T-helper 17 cell (primary cell): ENCODE results near the gene PXYLP1. TPM values are rescaled to one million over a fixed set of nuclear protein-coding genes. Genes with fewer than 3 reads are reported as not detected.
A peak's percentile ranks its signal among the peaks of the same experiment; 100 is the strongest.
"Not testable (repeated sequence)": the region's sequence is repeated elsewhere in the genome, so short reads cannot be mapped to it uniquely, and the experiment has no call there.

Experiments used
- ATAC-seq: fragments of 150-1000 bp; cut with Tn5 transposase; 2 replicates; pipeline ENCODE4 v1.10.0; 2021; ENCODE audit warnings: mild to moderate bottlenecking, moderate library complexity
- DNase-seq, 3 donors: peaks; one replicate each; pipeline versions ENCODE4 v3.0.0 to v3.0.0-alpha.2; 2020 to 2021
- H3K9me3 ChIP-seq: one replicate; pipeline ENCODE4 v1.7.0; 2013; ENCODE audit warnings: low read length, mild to moderate bottlenecking; ENCODE audit not compliant: control insufficient read depth, poor library complexity, severe bottlenecking
- H3K27ac Mint-ChIP-seq: one replicate; pipeline ENCODE4 v1.8.0; 2022; ENCODE audit warnings: mild to moderate bottlenecking, moderate library complexity, mixed read lengths
- H3K27me3 Mint-ChIP-seq: one replicate; pipeline ENCODE4 v1.8.0; 2022; ENCODE audit warnings: mixed read lengths
- H3K36me3 Mint-ChIP-seq: one replicate; pipeline ENCODE4 v1.8.0; 2022; ENCODE audit warnings: low read depth, mixed read lengths
- H3K4me1 Mint-ChIP-seq: one replicate; pipeline ENCODE4 v1.8.0; 2022; ENCODE audit warnings: mild to moderate bottlenecking, mixed read lengths
- H3K4me3 Mint-ChIP-seq: one replicate; pipeline ENCODE4 v1.8.0; 2022; ENCODE audit warnings: mild to moderate bottlenecking, moderate library complexity, mixed read lengths
- total RNA-seq, 4 donors: library from RNA in 2 of 4; stranded (reverse) in 2 of 4; gene quantifications; one replicate each; pipeline ENCODE4 v1.2.3 and lab custom pipeline; 2022 to 2026

PXYLP1 gene, protein sequence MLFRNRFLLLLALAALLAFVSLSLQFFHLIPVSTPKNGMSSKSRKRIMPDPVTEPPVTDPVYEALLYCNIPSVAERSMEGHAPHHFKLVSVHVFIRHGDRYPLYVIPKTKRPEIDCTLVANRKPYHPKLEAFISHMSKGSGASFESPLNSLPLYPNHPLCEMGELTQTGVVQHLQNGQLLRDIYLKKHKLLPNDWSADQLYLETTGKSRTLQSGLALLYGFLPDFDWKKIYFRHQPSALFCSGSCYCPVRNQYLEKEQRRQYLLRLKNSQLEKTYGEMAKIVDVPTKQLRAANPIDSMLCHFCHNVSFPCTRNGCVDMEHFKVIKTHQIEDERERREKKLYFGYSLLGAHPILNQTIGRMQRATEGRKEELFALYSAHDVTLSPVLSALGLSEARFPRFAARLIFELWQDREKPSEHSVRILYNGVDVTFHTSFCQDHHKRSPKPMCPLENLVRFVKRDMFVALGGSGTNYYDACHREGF
- total RNA-seq (1 to 10 TPM; 6.1 to 9.0 TPM), total RNA-seq (lab: John Stamatoyannopoulos, UW) (8.6 to 9.0 reads per million in 2 donors)

DNA sequence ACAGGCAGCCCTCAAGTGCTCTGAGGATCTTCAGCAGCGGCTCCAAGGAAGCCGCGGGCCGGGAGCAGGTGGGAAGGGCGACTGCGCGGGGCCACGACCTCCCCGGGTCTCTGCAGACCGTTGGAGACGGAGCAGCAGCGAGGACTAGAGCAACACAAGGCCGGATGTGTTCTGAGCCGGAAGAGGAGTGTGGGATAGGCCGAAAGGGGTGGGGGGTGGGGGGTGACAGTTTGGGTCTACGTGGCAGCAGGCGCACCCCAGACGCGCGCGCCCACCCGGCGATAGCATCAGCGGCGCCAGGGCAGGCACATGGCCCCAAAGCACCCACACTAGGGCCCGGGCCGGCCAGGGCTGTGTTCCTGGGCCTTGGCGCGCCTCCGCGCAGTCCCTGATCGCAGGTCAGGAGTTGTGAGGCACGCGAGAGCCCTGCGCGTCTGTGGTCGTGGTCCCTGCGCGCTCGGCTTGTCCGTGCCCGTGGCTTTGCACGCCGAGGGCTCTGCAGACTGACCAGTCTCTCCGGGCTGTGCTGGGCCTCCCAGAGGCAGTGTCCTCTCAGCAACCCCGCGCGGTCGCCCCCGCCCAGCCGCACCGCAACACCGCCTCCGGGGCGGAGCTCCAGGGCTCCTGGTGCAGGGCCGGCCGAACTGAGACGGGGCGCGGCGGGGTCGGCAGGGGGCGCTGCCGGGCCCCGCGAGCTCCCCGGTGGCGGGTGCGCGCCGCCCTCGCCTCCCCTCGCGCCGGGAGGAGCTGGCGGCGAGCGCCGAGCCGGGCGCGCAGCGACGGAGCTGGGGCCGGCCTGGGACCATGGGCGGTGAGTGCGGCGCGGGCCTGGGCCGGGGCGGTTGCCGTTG is at the start of gene PXYLP1:
TSS of gene PXYLP1 (plus strand) at position 725 of the 851 bp plus-strand sequence. CDS start 28,351 bp downstream, outside the sequence.
- H3K9me3 ChIP-seq, result no peaks in the 10 kb centered on the region
- H3K4me3 Mint-ChIP-seq, result peak within 1 kb of the TSS; percentile 98
- peak within 1 kb of the TSS; percentile 90 for H3K27ac Mint-ChIP-seq
- H3K27me3 Mint-ChIP-seq, result no peaks in the 10 kb centered on the region
- DNase-seq (peak; percentile 84 to 89 (median 88)), ATAC-seq (peak; percentile 97)
- H3K36me3 Mint-ChIP-seq, result peaks cover 4% of the 10 kb centered on the region
- peaks cover 26% of the 10 kb centered on the region for H3K4me1 Mint-ChIP-seq

DNA sequence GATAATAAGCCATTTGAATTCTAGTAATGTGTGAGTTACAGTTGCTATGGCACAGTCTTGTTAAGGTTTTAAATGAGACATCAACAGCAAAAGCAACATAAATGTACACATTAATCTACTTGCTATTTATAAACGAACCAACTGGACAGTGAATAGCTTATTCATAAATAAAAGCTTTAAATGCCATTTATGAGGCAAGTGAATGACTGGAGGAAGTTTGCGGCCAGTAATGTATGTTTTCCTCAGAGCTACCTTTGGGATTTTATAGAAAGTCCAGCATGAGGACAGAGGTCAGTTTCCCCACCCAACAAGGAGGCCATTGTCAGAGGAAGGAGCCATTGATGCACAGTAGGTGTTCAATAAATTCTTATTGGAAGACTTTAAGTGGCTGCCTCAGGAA is 48.0 kb upstream of the PXYLP1 start:
- no peaks in the 10 kb centered on the region for H3K4me1 Mint-ChIP-seq
- no peak overlapping the region for H3K4me3 Mint-ChIP-seq
- ATAC-seq (no peak), DNase-seq (no peak)
- peaks cover 4% of the 10 kb centered on the region for H3K36me3 Mint-ChIP-seq
- H3K9me3 ChIP-seq, result no peaks in the 10 kb centered on the region
- no peak overlapping the region for H3K27ac Mint-ChIP-seq
- H3K27me3 Mint-ChIP-seq, result peaks cover 21% of the 10 kb centered on the region

DNA sequence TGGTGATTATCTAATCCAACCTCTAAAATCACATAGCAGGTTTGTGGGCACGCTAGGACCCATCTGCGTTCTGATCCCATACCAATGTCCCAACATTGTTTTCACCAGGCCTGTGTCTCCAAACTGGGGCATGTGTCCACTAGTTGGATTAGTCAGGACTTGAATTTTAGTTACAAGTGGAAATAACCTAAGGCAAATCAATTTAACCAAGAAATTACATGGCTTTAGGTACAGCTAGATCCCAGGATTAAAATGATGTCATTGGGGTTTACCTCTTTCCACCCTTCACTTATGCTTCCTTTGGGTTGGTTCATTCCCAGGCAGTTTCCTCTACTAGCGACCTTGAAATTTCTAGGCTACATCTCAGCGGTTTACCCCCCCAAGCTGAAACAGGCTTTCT is 47.2 kb upstream of the PXYLP1 start:
- DNase-seq (no peak), ATAC-seq (no peak)
- H3K9me3 ChIP-seq, result no peaks in the 10 kb centered on the region
- no peaks in the 10 kb centered on the region for H3K4me1 Mint-ChIP-seq
- no peak overlapping the region for H3K27ac Mint-ChIP-seq
- H3K4me3 Mint-ChIP-seq, result no peak overlapping the region
- peaks cover 4% of the 10 kb centered on the region for H3K36me3 Mint-ChIP-seq
- H3K27me3 Mint-ChIP-seq, result peaks cover 21% of the 10 kb centered on the region

DNA sequence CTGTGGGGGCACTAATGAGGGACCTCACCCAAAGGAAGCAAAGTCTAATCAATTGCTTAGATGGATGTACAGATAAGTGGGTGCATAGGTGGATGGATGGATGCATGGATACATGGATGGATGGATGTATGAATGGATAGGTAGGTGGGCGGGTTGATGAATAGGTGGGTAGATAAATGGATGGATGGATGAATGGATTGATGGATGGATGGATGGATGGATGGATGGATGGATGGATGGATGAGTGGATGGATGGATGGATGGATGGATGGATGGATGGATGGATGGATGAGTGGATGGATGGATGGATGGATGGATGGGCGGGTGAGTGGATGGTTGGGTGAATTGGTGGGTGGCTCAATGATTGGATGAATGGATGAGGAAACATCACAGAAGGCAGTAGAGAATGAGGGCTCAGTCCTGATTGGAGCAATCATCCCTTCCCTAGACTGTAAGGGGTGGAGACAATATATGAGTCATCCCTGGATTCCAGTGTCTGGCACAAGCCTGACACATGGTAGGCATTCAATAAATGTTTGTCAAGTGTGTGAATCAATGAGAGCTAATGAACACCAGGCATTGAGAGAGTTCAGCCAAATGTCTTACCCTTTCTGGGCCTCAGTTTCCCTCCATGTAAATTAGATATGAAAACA is 40.4 kb upstream of the PXYLP1 start:
- H3K4me3 Mint-ChIP-seq, result no peak overlapping the region
- ATAC-seq (no peak), DNase-seq (no peak)
- H3K4me1 Mint-ChIP-seq, result peaks cover 11% of the 10 kb centered on the region
- peaks cover 3% of the 10 kb centered on the region for H3K36me3 Mint-ChIP-seq
- no peaks in the 10 kb centered on the region for H3K9me3 ChIP-seq
- H3K27ac Mint-ChIP-seq, result no peak overlapping the region
- peaks cover 35% of the 10 kb centered on the region for H3K27me3 Mint-ChIP-seq

DNA sequence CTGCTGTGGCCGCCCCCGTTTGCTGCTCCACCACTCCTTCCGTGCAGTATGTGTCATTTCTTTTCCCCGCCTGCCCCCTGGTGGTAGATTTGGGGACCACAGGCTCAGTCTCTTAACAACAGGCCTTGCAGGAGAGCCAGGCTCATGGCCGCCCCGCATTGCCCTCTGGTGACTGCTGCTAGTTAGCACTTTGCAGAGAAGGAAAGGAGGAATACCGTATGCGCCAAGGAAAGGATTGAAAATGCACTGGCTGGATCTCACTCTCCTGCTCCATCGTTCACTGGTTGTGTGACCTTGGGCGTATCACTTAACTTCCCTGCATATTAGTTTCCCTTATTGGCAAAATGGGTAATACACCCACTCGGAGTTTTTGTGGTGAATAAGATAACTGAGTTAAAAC is 39.3 kb upstream of the PXYLP1 start:
- peaks cover 3% of the 10 kb centered on the region for H3K36me3 Mint-ChIP-seq
- H3K4me3 Mint-ChIP-seq, result peak overlapping the region; percentile 53
- H3K4me1 Mint-ChIP-seq, result peaks cover 11% of the 10 kb centered on the region
- no peaks in the 10 kb centered on the region for H3K9me3 ChIP-seq
- DNase-seq (peak; percentile 80 to 97 (median 85)), ATAC-seq (peak; percentile 100)
- H3K27me3 Mint-ChIP-seq, result peaks cover 28% of the 10 kb centered on the region
- peak overlapping the region; percentile 32 for H3K27ac Mint-ChIP-seq

DNA sequence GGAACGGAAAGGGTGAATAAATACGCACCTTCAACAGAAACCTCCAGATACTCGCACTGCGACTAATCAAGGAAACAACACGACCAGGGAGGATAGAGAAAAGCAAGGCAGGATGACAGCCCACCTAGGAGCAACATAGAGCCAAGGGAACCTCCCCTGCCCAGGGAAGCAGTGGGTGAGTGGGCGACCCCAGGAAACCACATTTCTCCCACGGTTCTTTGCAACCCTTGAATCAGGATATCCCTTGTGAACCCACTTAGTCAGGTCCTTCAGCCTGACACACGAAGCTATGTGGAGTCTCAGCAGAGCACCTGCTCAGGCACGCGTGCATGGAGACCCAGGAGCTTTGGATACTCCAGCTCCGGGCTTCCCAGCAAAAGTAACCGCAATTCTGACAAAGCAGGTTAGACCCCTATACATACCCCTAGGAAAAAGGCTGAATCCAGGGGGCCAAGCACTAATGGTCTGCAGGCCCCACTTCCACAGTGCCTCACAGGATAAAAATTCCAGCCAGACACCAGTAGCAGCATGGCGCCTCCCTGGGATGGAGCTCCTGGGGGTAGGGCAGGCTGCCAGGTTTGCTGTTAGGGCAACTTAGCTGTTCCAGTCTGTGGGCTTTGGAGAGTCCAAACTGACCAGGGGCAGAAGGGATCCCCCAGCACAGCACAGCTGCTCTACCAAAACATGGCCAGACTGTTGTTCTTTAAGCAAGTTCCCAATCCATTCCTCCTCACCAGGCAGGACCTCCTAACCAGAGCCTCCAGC is 38.4 kb upstream of the PXYLP1 start:
- Mint-ChIP-seq H3K27me3 (peaks cover 28% of the 10 kb centered on the region), H3K27ac (no peak overlapping the region)

DNA sequence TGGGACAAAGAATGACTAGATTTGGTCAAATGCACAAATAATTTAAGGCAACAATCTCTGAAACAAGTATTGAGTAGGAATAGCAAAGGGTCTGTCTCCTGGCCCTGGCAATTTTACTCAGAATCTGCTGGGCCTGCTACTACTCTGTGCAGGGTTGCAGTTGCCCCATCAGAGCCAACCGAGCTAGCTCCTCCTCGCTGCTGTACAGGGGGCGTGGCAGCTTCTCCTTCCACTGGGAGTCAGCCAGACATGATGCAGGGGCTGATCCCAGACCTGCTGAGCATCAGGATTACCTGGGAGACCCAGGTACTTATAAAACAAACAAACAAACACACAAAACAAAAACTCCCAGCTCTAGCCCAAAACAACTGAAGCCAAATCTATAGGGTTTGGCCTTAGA is 30.5 kb upstream of the PXYLP1 start:
- H3K4me1 Mint-ChIP-seq, result peaks cover 6% of the 10 kb centered on the region
- H3K27me3 Mint-ChIP-seq, result peaks cover 7% of the 10 kb centered on the region

More for the DNA sequence above, 38.4 kb upstream of the PXYLP1 start:
- no peaks in the 10 kb centered on the region for H3K9me3 ChIP-seq
- DNase-seq (no peak), ATAC-seq (no peak)
- peaks cover 3% of the 10 kb centered on the region for H3K36me3 Mint-ChIP-seq
- H3K4me1 Mint-ChIP-seq, result peaks cover 11% of the 10 kb centered on the region
- H3K4me3 Mint-ChIP-seq, result no peak overlapping the region

DNA sequence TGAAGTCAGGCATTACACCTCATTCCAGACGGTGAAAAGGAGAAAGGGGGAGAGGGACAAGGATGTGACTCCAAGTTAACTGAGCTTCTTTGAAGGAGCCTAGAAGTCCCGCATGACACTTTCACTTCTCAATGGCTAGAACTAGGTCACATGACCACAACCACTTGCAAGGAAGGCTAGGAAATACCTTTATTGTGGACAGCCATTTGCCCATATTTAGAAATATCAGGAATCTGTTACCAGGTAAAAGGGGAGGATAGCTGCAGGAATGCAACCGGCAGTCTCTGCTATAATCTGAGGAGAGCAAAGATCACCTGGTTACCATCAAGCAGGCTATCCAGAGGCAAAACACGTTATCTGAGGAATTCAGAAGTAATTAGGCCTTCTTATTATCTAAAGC is 28.9 kb upstream of the PXYLP1 start:
- ATAC-seq, result no peak
- no peak overlapping the region for H3K4me3 Mint-ChIP-seq
- peaks cover 9% of the 10 kb centered on the region for H3K36me3 Mint-ChIP-seq
- H3K27me3 Mint-ChIP-seq, result peaks cover 7% of the 10 kb centered on the region
- no peak for DNase-seq
- no peak overlapping the region for H3K27ac Mint-ChIP-seq
- H3K9me3 ChIP-seq, result no peaks in the 10 kb centered on the region
- peaks cover 6% of the 10 kb centered on the region for H3K4me1 Mint-ChIP-seq

More for the DNA sequence above, 30.5 kb upstream of the PXYLP1 start:
- DNase-seq (no peak), ATAC-seq (no peak)
- Mint-ChIP-seq H3K4me3 (no peak overlapping the region), H3K36me3 (peaks cover 5% of the 10 kb centered on the region), H3K27ac (no peak overlapping the region)
- no peaks in the 10 kb centered on the region for H3K9me3 ChIP-seq

DNA sequence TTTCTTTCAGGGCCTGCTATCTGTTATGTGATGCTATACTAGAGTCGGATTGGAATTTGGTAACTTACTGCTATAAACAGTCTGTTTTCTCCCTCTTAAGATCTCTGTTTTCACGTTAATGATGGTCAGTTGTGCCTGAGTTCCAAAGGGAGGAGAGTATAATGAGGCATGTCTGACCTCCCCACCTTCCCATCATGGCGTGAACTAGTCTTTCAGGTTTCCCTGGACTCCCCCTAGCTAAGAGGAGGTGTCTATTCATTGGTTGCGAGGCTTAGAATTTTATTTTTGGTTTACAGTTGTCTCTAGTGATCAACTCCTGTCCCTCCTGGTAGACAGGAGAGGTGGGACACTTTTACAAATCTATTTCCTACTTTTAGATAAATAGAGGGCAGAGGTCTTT is 27.8 kb upstream of the PXYLP1 start:
- Mint-ChIP-seq H3K27me3 (peaks cover 7% of the 10 kb centered on the region), H3K27ac (no peak overlapping the region), H3K36me3 (peaks cover 9% of the 10 kb centered on the region), H3K4me1 (peaks cover 6% of the 10 kb centered on the region), H3K4me3 (no peak overlapping the region)
- H3K9me3 ChIP-seq, result no peaks in the 10 kb centered on the region
- no peak for ATAC-seq
- DNase-seq, result no peak

DNA sequence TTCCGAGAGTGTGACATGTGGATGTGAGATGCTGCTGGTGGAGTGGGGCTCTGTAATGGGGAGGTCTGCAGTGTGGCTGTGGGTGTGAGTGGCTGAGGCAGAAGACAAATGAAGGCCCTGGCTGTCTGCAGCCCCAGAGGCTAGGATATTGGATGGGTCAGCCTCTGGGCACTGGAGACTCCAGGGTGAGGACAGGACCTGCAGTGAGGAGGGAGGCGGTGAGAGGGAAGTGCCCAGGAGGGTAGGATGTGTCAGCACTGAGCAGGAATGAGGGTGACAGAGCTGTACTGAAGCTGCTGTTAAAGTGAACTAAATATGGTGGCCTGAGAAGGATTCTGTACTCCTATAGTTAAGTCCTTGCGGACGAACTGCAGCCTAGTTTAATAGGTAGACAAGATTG is 27.3 kb upstream of the PXYLP1 start:
- Mint-ChIP-seq H3K4me3 (no peak overlapping the region), H3K4me1 (peaks cover 6% of the 10 kb centered on the region), H3K27ac (no peak overlapping the region), H3K27me3 (peaks cover 7% of the 10 kb centered on the region), H3K36me3 (peaks cover 9% of the 10 kb centered on the region)
- DNase-seq (no peak), ATAC-seq (no peak)
- H3K9me3 ChIP-seq, result no peaks in the 10 kb centered on the region

DNA sequence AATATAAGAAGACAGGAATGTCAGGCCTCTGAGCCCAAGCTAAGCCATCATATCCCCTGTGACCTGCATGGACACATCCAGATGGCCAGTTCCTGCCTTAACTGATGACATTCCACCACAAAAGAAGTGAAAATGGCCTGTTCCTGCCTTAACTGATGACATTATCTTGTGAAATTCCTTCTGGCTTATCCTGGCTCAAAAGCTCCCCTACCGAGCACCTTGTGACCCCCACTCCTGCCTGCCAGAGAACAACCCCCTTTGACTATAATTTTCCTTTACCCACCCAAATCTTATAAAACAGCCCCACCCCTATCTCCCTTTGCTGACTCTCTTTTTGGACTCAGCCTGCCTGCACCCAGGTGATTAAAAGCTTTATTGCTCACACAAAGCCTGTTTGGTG is 20.3 kb upstream of the PXYLP1 start:
- not testable (repeated sequence) for ATAC-seq, H3K9me3 ChIP-seq

DNA sequence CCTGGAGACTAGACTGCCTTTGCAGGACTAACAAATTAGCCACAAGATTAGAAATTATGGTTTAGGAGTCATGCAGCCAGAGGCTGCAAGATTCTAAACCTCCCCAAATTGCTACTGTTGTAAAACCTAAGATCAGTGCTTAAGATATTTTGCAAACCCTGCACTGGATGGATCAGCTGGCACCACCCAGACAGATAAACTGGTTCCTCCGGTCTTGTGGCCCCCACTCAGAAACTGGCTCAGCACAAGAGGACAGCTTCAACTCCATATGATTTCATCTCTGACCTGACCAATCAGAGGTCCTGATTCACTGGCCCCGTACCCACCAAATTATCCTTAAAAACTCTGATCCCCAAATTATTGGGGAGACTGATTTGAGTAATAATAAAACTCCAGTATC is 19.5 kb upstream of the PXYLP1 start:
- H3K9me3 ChIP-seq, result no peaks in the 10 kb centered on the region
- H3K27ac Mint-ChIP-seq, result no peak overlapping the region
- H3K36me3 Mint-ChIP-seq, result peaks cover 4% of the 10 kb centered on the region
- H3K4me1 Mint-ChIP-seq, result no peaks in the 10 kb centered on the region
- DNase-seq, result no peak
- H3K4me3 Mint-ChIP-seq, result no peak overlapping the region
- no peak for ATAC-seq
- peaks cover 11% of the 10 kb centered on the region for H3K27me3 Mint-ChIP-seq

More for the DNA sequence above, 20.3 kb upstream of the PXYLP1 start:
- H3K27ac Mint-ChIP-seq, H3K4me3 Mint-ChIP-seq, H3K36me3 Mint-ChIP-seq, H3K4me1 Mint-ChIP-seq, DNase-seq, H3K27me3 Mint-ChIP-seq: not testable (repeated sequence)
